ENCODE results near the gene GLG1.

DNA sequence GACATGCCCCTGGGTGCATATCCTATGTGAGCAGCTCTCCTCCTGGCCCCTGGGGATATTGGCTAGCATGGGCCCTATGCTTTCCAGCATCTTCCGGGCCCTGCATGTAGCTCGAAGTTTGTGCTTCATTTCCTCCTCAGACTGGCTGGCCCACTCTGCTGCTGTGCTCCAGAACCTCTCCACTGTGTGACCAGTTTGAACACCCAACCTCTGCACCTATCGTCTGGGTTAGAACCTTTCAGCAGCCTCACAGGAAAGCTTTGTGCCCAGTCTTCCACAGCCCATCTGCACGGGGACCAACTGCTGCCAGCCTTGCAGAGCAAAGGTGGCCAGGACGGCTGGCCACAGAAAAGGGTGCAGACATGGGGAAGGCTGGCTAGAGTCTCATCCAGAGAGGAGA, 175.4 kb downstream of the GLG1 start:
- TF ChIP-seq, protein P1, sequence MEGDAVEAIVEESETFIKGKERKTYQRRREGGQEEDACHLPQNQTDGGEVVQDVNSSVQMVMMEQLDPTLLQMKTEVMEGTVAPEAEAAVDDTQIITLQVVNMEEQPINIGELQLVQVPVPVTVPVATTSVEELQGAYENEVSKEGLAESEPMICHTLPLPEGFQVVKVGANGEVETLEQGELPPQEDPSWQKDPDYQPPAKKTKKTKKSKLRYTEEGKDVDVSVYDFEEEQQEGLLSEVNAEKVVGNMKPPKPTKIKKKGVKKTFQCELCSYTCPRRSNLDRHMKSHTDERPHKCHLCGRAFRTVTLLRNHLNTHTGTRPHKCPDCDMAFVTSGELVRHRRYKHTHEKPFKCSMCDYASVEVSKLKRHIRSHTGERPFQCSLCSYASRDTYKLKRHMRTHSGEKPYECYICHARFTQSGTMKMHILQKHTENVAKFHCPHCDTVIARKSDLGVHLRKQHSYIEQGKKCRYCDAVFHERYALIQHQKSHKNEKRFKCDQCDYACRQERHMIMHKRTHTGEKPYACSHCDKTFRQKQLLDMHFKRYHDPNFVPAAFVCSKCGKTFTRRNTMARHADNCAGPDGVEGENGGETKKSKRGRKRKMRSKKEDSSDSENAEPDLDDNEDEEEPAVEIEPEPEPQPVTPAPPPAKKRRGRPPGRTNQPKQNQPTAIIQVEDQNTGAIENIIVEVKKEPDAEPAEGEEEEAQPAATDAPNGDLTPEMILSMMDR (IDR thresholded peaks at IDR 0.05; ENCODE audit: insufficient read depth, low read length), result no peak
- no peak for TF ChIP-seq REST (IDR thresholded peaks at IDR 0.05; ENCODE audit: insufficient replicate concordance, low read depth)
